Glomerular endothelial cell (primary cell): ENCODE results near the gene NRG3. TPM values are rescaled to one million over a fixed set of nuclear protein-coding genes. Genes with fewer than 3 reads are reported as not detected.

Experiments
- DNase-seq: peaks from one replicate; pipeline ENCODE4 v3.0.0-alpha.2; 2011; ENCODE audit warnings: low read depth, low spot score; ENCODE audit errors: extremely low read depth
- total RNA-seq: library from RNA; depleted of rRNA; stranded (reverse); fragments of >200 nt; gene quantifications from 2 replicates; pipeline ENCODE4 v1.2.3, GENCODE V29; 2015

The NRG3 gene
- total RNA-seq, 1 donor from 2014 or later, result 8.9 TPM

DNA sequence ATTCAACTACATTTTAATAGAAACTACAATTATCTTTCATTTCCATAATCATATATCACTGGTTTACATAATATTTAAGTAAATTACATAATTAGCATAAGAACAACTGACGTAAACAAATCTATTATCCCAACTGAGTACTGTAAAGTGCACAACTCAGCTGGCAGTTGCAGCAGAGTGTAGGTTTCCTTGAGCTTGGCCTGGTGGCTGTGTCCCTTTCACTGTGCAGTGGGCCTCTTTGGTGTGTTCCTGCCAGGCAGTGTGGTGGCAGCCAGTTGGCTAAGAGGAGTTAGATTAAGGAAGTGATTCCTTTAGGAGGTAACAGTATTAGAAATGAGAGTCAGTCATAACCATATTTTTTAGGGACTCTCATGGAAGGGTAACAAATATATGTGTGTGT, 7.0 kb downstream of the NRG3 start:
- no peak for DNase-seq

DNA sequence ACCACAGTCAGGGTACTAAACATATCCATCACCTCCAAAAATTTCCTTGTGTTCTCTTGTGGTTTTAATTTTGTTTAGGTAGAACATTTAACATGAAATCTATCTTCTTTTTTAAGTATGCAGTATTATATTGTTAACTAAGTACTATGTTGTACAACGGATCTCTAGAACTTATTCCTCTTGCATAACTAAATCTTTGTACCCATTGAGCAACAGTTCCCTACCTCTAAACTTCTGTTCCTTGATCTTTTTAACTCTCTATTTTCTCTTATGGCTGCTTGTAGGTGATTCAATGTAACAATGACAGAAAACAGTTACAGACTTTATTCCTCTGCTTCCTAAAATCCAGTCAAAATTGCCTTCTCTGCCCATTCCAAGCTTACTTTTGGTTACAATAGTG, 9.9 kb downstream of the NRG3 start:
- no peak for DNase-seq

DNA sequence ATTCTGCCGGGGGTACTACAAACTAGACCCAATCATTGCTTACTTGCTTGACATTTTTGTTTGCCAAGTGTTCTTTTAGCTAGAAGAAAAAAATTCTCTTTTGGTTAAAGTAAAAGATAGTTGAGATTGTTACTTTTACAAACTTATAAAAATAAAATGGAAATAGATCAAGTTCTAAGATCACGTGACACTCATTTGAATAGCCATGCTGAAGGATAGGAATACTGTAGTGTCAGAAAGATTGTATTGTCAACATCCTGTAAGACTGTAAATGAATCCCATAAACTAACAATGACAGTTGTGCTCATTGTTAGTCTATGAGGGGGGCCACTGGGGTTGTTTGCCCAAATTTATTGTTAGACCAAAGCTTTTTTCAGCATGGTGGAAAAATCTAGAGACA, 10.5 kb downstream of the NRG3 start:
- DNase-seq, result no peak

DNA sequence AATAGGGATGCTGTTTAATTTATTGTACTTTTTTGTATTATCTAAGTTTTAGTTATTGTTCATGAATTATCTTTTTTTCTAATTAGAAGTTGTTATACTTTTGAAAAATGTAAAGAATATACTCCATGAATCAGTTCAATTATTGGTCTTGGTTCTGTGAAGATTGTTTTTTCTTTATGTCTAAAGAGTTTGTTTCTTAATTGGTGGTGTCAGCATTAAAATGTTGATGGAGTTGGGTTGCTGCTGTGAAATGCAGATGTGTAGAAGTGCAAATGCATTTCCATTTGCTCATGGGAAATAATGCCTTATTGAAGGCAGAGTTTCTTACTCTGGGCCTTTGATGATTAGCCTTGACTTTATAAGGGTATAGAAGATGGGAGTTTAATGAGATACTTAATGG, 11.9 kb downstream of the NRG3 start:
- no peak for DNase-seq

DNA sequence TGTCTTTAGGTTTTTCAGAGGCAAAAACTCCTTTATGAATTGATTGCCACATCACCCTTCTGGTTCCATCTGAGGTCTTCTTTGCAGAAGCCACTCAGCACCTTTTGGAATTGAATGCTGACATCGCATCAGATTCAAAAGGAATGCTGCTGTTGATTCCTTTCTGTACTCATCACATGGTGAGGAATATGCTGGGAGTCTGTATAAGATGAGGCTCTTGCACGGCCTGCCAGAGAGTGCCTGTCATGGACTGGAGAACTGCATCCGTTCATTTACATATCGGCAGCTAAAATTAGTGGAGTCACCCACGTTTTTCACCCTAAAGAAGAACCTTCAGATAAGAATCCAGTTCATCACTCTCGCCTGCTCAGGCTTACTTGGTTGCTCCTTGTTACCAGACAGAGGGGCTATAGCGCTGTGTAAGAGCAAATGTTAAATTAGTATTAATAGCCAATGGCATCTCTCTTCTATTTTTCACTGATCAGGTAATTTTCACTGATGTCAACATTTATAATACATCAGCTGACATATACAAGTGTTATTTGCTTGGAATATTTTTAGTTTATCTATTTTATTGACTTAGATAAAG, 14.3 kb downstream of the NRG3 start:
- DNase-seq, result no peak

DNA sequence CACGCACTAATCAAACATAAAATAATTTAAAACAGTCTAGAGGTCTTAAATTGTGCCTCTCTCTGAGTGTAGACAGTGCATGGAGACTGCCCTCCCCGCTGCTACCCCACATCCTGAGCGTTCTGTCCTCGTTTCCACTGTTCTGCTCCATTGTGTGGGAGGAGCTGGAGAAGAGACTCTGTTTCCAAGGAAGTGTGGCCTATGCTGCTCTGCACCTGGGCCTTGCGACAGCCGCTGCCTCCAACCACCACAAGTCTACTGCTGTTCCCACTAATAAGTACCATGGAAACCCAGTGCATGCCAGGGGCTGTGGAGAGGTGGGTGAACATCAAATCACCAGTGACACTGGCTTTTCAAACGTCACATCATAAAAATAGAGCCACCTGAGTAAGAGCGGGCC, 19.6 kb downstream of the NRG3 start:
- DNase-seq, result no peak

DNA sequence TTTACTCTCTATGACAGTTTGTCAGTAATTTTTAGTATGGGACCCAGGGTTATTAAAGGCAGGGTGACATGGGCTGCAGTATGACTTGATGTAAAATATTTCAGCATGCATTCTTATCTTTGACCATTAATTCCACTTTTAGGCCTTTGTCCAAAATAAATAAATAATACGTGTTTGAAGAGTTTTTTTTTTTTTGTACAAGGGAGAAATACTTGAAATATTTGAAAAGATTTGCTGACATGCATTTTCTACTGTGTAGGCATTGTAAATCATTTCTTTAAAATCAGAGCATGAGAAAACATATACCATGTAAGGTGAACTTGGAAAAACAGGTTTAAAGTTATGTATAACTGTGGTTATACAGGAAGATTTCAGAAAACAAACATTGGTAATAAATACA, 23.5 kb downstream of the NRG3 start:
- no peak for DNase-seq

DNA sequence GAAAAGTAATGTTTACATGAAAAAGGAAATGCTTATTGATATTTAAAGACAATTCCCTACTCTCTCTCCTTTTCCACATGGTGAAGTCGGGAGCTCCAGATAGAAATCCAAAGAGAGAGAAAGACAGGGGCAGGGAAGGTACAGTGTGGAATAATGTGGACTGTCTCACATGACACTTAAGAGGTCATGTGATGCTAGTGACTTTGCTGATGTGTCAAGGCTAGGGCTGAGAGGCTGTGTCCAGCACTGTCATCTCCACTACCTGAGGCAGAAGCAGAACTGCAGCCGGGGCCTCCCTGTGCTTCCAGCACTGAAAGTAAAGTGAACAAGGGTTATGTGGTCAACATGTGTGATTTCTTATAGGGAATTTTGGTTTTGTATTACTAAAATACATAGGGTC, 26.0 kb downstream of the NRG3 start:
- DNase-seq, result no peak

DNA sequence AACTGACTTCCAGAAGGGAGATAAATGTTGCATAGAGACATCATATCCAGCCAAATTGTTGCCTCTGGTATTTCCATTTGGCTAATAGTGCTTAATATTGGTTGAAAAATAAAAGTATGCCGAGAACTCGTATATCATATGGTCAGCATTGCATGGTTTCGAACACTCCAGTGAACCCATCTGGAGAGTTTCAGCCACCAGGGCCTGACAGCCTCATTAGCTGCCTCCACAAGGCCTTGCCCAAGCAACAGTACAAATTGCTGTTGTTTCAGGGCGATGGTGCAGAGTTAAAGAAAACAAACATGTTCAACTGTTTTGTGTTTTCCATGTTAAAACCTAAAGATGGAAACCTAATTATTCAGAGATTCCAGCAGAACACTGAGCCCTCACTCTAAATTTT, 28.5 kb downstream of the NRG3 start:
- DNase-seq, result no peak

DNA sequence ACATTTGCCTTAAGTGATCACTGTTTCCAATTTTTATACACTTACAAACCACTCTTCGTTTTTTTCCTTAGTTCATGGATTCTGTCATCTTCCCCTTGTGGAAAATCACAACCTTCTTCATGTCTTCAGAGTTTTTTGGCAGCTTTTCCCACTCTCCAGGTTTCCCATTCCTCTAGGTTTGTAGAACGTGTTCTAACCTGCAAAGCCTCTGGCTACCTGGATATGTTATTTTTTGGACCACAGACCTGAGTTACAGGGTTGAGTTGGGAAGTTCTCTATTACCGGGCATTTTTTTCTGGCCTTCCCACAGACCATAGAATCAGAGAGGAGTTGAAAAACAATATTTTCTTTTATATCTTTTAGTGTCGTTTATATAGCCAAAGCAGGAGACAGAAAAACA, 30.2 kb downstream of the NRG3 start:
- DNase-seq, result no peak

DNA sequence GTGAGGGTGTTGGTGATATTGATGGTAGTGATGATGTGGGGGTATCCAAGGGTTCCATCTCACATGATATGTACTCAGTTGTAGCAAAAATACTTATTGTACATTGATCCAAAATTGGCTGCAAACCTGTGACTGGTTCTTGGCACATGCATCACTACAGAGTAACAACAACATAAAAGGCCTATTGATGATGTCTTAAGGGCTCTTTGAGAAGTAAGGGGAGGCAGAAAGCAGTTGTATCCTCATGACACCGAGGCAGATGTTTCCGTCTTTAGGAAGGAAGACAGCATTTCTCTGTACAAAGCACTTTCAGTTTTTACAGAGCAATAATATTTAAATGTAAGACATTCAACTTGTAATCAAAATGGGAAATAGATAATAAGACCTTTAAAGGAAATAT, 34.5 kb downstream of the NRG3 start:
- no peak for DNase-seq

DNA sequence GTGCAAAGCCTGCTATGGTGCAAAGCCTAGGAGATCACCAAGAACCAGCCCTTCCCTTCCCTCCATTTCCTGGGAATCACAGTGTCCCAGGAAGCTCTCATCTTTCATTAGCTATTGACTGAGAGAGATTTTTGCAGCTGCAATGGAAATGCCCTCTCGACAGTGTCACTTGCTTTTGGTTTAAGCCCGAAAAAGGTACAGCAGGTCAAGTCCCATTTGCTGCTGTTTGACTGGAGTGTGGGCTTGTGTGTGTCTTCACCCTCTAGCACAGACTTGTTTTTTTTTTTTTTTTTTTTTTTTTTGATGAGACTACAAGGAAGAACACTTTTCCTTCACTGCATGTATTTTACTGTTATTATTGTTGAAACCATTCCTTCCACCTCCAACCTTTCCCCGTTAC, 36.3 kb downstream of the NRG3 start:
- no peak for DNase-seq

DNA sequence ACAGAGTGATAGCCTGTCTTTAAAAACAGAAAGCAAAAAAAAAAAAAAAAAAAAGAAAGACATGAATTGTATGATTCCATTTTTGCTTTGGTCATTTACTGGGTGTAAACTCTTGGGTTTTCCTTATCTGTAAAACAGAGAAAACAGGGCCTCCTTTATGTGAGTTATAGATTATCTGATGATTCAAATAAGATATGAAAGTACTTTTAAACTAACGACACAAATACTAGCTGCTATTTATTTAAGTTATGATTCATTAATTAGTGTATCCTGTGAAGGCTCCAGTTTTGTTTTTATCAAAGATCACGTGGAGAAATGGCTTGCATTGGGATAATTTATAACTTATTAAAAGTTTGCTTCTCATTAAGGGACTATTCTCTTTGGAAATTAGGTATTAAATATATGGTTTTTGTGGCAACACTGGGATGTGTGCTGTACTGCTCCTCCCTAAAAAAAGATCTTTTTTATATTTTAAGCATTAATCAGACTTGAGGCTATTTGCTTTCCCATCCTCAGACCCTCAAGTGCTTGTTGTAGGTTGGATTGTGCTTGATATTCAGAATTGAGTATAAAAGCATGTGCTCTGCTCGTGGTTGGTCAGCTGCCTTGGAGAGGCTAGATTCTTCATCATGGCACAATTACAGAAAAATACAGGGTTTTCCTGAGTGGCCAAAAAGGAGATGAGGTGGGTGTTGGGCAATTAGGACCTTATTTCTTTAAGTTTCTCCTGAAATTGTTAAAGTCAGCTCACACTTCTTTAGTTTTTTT, 39.9 kb downstream of the NRG3 start:
- no peak for DNase-seq

DNA sequence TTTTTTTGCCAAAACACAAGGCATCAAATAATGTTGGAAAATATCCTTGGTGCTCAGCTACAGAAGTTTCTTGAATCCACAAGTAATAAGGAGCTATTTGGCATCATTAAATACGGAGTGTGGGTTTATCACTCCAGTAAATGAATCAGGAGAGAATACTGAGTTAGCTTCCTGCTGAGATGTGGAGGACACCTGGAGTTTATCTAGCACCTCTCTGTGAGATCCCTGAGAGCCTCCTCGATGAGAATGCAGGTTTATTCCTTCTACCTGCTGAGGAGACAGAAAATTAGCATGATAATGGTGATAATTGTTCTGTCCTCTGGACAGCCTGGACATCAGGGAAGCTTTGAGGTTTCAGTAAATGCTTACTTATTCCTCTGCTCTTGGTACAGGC, 40.5 kb downstream of the NRG3 start:
- no peak for DNase-seq

DNA sequence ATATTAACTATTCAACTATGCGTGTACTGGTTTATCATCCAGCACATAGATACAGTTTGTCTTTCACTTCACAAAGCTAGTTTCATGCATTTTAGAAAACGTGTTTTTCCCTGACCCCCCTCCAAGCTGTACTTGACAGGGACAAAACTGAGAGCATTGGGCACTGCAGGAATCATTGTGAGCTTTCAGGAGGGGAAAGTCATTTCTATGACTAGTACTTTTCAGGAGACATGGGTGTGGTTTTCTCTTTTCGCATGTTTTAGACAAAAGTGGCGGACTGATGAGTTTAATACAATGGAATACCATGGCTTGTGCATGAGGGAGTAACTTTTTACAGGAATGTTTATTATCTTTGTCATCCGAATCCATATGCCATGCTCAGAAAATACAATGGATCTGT, 42.7 kb downstream of the NRG3 start:
- DNase-seq, result no peak

DNA sequence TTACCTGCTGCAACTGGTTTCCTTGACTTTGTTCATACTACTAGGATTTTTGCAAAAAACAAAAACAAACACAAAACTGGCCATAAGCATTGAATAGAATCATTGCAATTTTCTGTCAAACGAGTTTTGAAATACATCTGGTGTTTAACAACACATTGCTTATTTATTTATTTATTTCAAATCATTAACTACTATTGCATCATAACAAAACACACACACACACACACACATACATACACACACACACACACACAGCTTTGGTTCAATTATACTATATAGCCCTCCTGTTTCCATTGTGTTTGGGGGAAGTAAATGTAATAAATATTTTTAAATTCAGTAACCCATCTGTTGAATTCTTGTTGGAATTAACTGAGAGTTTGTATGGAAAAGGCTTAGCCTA, 43.8 kb downstream of the NRG3 start:
- DNase-seq, result no peak

DNA sequence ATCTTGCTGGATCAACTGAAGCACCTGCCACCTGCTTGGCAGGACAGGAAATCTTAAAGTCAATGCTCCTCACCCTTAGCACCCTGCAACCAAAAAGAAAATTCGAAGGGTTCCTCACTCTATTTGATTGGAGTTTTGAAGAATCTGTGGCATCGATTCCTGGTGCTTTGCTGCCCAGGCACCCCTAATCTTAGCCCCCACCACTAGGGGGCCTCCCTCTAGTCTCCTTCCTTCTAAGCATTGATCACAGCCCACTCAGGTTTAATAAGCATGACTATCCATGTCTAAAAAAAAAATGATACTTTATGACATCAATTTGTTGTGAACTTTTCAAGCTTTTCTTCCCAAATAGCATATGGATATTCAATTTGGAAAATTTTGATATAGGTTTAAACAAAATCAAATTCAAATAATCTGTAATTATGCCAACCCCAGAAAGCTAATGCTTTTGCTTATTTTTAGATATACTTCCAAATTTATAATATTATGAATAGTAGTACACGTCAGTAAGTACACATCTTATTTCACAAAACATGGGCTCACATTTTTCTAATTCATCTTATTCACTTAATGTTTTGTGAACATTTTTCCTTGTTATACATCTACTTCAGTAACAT, 45.3 kb downstream of the NRG3 start:
- no peak for DNase-seq

DNA sequence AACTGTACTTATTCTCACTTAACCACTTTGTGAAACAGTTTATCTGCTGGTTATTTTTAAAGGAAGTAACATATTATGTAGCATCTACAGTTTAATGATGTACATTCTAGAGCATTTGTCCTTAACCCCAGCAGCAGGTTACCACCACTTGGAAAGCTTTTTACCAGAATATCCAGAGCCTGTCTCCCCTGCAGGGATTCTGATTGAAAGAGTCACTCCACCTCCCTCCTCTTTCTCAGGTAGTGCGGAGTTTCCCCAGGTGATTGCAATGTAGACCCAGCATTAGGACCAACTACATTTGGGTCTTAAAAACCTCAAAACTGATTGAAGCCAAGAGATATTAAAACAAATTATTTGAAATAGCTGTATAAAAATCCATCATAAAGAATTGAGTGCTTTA, 53.1 kb downstream of the NRG3 start:
- no peak for DNase-seq

DNA sequence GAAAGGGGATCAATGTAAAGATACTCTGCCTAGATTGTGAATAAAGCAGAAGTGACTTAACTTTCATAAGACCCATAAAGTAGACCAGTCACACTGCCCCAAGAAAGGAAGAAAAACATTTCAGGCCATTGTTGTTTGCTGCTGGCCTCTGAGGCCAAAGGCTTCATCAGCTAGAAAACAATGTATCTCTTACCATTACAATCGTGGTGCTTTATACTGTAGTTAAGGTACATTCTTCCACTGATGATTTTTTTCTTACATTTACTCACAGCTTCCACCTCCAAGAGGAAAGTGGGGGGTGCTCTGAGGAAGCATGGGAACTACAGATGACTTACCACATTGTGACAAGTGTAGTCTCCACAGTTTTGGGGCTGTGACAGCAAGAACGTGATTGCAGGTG, 68.6 kb downstream of the NRG3 start:
- DNase-seq, result no peak

DNA sequence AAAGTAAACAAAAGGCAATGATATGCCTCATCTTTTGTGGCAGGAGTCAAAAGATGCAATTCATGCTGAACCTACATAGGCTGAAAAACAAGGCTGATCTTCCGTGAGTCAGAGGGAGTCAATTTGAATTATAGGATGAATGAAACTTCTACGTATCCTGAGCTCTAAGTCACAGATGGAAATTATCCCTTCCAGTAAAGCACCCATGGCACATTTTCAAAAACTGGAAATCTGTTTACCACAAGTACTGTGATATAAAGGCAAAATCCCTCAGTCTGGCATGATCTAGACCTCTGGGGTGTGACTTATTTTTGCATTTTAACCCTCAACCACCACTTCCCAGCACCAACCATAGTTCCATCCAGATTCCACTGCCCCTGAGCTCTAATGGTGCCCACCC, 69.6 kb downstream of the NRG3 start:
- DNase-seq, result no peak

DNA sequence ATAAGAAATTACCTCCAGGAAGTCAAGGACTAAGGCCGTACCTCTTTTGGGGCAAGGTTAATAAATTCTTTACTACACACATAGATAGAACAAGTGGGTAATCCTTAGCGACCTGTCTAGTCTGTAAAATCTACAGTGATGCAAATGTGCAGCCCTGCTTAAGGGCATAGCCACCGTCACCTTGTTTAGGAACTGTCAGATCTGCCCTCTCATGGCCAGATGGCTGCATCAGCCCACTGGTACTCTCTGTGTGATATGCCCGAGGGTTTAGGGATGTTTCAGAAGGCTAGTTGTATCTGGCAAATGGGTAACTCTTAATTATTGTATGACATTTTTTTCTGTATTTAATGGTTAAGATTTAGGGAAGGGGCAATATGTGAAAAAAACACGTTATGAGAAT, 74.3 kb downstream of the NRG3 start:
- DNase-seq, result no peak

DNA sequence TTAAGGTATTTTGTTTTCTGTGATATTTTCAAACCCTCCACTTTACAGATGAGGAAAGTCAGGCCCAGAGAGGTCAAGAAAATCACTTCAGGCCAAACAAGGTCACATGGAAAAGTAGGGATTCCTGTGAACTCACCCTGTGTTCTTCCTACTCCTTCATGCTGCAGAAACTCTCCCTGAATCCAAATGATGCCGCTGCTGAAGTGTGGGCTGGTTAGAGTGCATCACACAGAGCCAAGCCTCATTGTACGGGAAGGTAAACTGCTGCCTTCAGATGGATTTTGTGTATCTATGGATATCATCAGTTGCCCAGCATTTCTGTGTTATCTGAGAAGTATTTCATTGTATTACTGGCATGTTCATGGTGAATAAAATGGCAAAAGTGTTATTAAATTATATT, 75.4 kb downstream of the NRG3 start:
- DNase-seq, result no peak

DNA sequence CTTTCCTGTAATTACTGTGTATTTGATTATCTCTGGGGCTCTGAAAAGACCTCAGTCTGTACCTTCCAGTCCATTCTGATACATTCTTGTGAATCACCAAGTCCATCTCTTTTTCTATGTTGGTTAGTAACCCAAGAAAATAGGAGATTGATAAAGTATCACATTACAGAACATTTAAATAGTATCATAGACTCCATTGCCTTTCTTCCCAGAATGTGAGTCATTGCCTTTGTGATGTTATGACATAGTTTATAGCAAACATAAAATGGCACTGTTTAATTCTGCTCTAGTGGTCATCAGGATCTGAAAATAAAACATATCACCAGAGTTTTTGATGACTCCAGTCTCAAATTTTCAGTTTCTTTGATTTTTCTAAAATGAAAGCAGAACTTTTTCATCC, 78.4 kb downstream of the NRG3 start:
- DNase-seq, result no peak
